Psoas muscle (tissue), 7 donors: ENCODE results near the gene SCRT2. TPM values are rescaled to one million over a fixed set of nuclear protein-coding genes. Genes with fewer than 3 reads are reported as not detected.

Experiments used
- polyA plus RNA-seq, 3 donors: library from polyadenylated mRNA; stranded (reverse); fragments of 200-250 nt; gene quantifications; one replicate each; pipeline ENCODE4 v1.2.3, GENCODE V29; 2013
- total RNA-seq, 4 donors: library from RNA; stranded (reverse); fragmentation: NEBNext Ultra II Directional in 2 of 4; extraction: Animal tissue kit (Norgen Biotek cat#: 25700) in 2 of 4; gene quantifications; one replicate each; pipeline versions ENCODE4 v1.2.1 to v1.2.4, GENCODE V29; 2021 to 2023
- donor health status: healthy with polysubstance abuse.
- donor health status: DM: no; HTN: no; CAD: no; lungs with moderate emphysema.
- donor health status: Bipolar disorder and iron deficiency.
- donor health status: healthy.
- donor health status: DM: no; HTN: no; CAD: no.
- donor health status: DM: no; HTN: no; CAD: no.
- donor health status: DM: yes; HTN: yes; CAD: no.

SCRT2 gene
- total and polyA plus RNA-seq, 7 donors = not detected

Other genes starting within 250 kb of the SCRT2 start
- 10 to 100 TPM; 23.9 to 31.4 (median 29.3) TPM for gene TBC1D20, start 213.3 kb downstream of the SCRT2 start, total RNA-seq
- 10 to 100 TPM; 16.6 to 29.2 (median 21.1) TPM for gene TBC1D20, start 213.3 kb downstream of the SCRT2 start, polyA plus RNA-seq
- gene CSNK2A1, start 132.0 kb downstream of the SCRT2 start, total RNA-seq = 100 to 1,000 TPM; 118 to 180 (median 140) TPM
- gene CSNK2A1, start 132.0 kb downstream of the SCRT2 start, polyA plus RNA-seq = 100 to 1,000 TPM in 1 of 3 donors, 10 to 100 TPM in 2; 43.9 to 122 (median 87.9) TPM
- gene TCF15, start 65.5 kb downstream of the SCRT2 start, total RNA-seq = 10 to 100 TPM in 1 of 4 donors, 1 to 10 TPM in 3; 5.1 to 10.6 (median 6.7) TPM
- 1 to 10 TPM; 3.0 to 4.7 (median 3.2) TPM for gene TCF15, start 65.5 kb downstream of the SCRT2 start, polyA plus RNA-seq
- gene SRXN1, start 22.6 kb downstream of the SCRT2 start, total RNA-seq = 100 to 1,000 TPM in 1 of 4 donors, 10 to 100 TPM in 3; 30.7 to 150 (median 57.0) TPM
- gene SRXN1, start 22.6 kb downstream of the SCRT2 start, polyA plus RNA-seq = 100 to 1,000 TPM in 2 of 3 donors, 10 to 100 TPM in 1; 37.9 to 172 (median 123) TPM
- gene SLC52A3, start 92.7 kb upstream of the SCRT2 start, total RNA-seq = 1 to 10 TPM in 1 of 4 donors, under 1 TPM in 3; 0.37 to 1.1 (median 0.87) TPM
- under 1 TPM; 0.32 to 0.62 (median 0.43) TPM for gene SLC52A3, start 92.7 kb upstream of the SCRT2 start, polyA plus RNA-seq
- 1 to 10 TPM in 2 of 4 donors, under 1 TPM in 2; 0.83 to 3.4 (median 1.9) TPM for gene FAM110A, start 157.9 kb upstream of the SCRT2 start, total RNA-seq
- gene FAM110A, start 157.9 kb upstream of the SCRT2 start, polyA plus RNA-seq = 1 to 10 TPM; 1.4 to 2.5 (median 2.4) TPM
- under 1 TPM in 2 of 4 donors, not detected in 2; 0.04 to 0.06 TPM for gene ANGPT4, start 240.5 kb upstream of the SCRT2 start, total RNA-seq
- gene ANGPT4, start 240.5 kb upstream of the SCRT2 start, polyA plus RNA-seq = under 1 TPM; 0.03 to 0.14 (median 0.10) TPM